SK-N-SH (cell line): ENCODE measurements around the gene FAM237B. TPM values are rescaled to one million over a fixed set of nuclear protein-coding genes. Genes with fewer than 3 reads are reported as not detected.

Source experiments
- CTCF ChIA-PET: fragments of 300-600, 350-600 bp; formaldehyde crosslinking; extraction: SDS; loops from one replicate; lab custom pipeline; 2021; lab: Yijun Ruan, JAX
- POLR2A ChIA-PET: fragments of 350-600 bp; sonication (Branson Sonifier 250); formaldehyde crosslinking; extraction: SDS; loops from one replicate; lab custom pipeline; 2020; ENCODE audit warnings: antibody characterized with exemption, inconsistent platforms; lab: Yijun Ruan, JAX
- DNase-seq: peaks from one replicate; pipeline ENCODE4 v3.0.0; 2012
- H2AFZ ChIP-seq: fragments of 200-600 bp; sonication (generic); 2 replicates; pipeline ENCODE4 v1.8.1; 2016; ENCODE audit warnings: antibody characterized with exemption, mild to moderate bottlenecking, low read depth
- H3F3A ChIP-seq: fragments of 200-600 bp; sonication (generic); replicated peaks from 2 replicates; pipeline ENCODE3; 2016; ENCODE audit warnings: antibody characterized with exemption, mild to moderate bottlenecking; ENCODE audit not compliant: insufficient read depth
- H3K27ac ChIP-seq, 2 experiments: fragments of 200-500 bp in 1 of 2; fragments of 200-600 bp in 1 of 2; sonication (Bioruptor generic) in 1 of 2; sonication (generic), shearing (Covaris generic) in 1 of 2; 2 replicates each; pipeline versions ENCODE4 v1.5.1 to v1.6.1; 2014 to 2016; ENCODE audit warnings: low read depth in 2 of 2, inconsistent platforms in 1 of 2, low read length in 1 of 2, mild to moderate bottlenecking in 1 of 2, mixed read lengths in 1 of 2
- H3K27me3 ChIP-seq: fragments of 200-600 bp; sonication (generic), shearing (Covaris generic); 2 replicates; pipeline ENCODE4 v1.6.1; 2016; ENCODE audit warnings: mixed run types; ENCODE audit not compliant: insufficient read depth
- H3K36me3 ChIP-seq, 2 experiments: fragments of 200-500 bp in 1 of 2; fragments of 200-600 bp in 1 of 2; sonication (Bioruptor generic) in 1 of 2; sonication (generic) in 1 of 2; replicated peaks in 1 of 2; 2 replicates each; pipeline versions ENCODE3 to v1.5.1; 2014 to 2016; ENCODE audit warnings: low read length in 1 of 2, mild to moderate bottlenecking in 1 of 2; ENCODE audit not compliant: insufficient read depth in 2 of 2, control insufficient read depth in 1 of 2
- H3K4me1 ChIP-seq, 2 experiments: fragments of 200-500 bp in 1 of 2; fragments of 200-600 bp in 1 of 2; sonication (Bioruptor generic) in 1 of 2; sonication (generic), shearing (Covaris generic) in 1 of 2; 2 replicates each; pipeline versions ENCODE4 v1.5.1 to v1.6.1; 2014 to 2016; ENCODE audit warnings: low read depth in 1 of 2, low read length in 1 of 2, mixed run types in 1 of 2; ENCODE audit not compliant: insufficient read depth in 2 of 2, control insufficient read depth in 1 of 2
- H3K4me2 ChIP-seq: fragments of 200-600 bp; sonication (generic), shearing (Covaris generic); 2 replicates; pipeline ENCODE4 v1.6.1; 2017; ENCODE audit warnings: mixed run types
- H3K4me3 ChIP-seq, 2 experiments: fragments of 200-500 bp in 1 of 2; fragments of 200-600 bp in 1 of 2; sonication (Bioruptor generic) in 1 of 2; sonication (generic), shearing (Covaris generic) in 1 of 2; 2 replicates each; pipeline versions ENCODE4 v1.5.1 to v1.8.1; 2014 to 2016; ENCODE audit warnings: low read depth in 2 of 2, inconsistent platforms in 1 of 2, low read length in 1 of 2, mild to moderate bottlenecking in 1 of 2, mixed read lengths in 1 of 2, moderate library complexity in 1 of 2
- H3K79me2 ChIP-seq: fragments of 200-600 bp; sonication (generic); 2 replicates; pipeline ENCODE4 v1.8.1; 2017; ENCODE audit warnings: mild to moderate bottlenecking; ENCODE audit not compliant: insufficient read depth
- H3K9ac ChIP-seq: fragments of 200-600 bp; sonication (generic); 2 replicates; pipeline ENCODE4 v1.6.1; 2017; ENCODE audit warnings: mixed run types
- H3K9me2 ChIP-seq: fragments of 200-600 bp; sonication (generic); 2 replicates; pipeline ENCODE4 v1.6.1; 2017; ENCODE audit warnings: mixed run types
- H3K9me3 ChIP-seq: fragments of 200-600 bp; sonication (generic); 2 replicates; pipeline ENCODE4 v1.6.1; 2017; ENCODE audit warnings: mixed run types, mild to moderate bottlenecking, moderate library complexity
- H4K20me1 ChIP-seq: fragments of 200-600 bp; sonication (generic); 2 replicates; pipeline ENCODE4 v1.6.1; 2017; ENCODE audit warnings: mild to moderate bottlenecking, mixed run types; ENCODE audit not compliant: insufficient read depth
- CHD2 ChIP-seq: fragments of 150-350 bp; IDR thresholded peaks from 2 replicates; pipeline ENCODE4 v1.6.1; 2018; ENCODE audit warnings: low read length; ENCODE audit not compliant: partially characterized antibody
- ELF1 ChIP-seq: IDR thresholded peaks from 2 replicates; pipeline ENCODE4 v1.4.0; 2012
- EP300 ChIP-seq, 2 experiments: IDR thresholded peaks; 2 replicates each; pipeline versions ENCODE4 v1.4.0 to v1.6.1; 2012; ENCODE audit warnings: borderline replicate concordance in 1 of 2, low read depth in 1 of 2, low read length in 1 of 2
- FOSL2 ChIP-seq: IDR thresholded peaks from 2 replicates; pipeline ENCODE4 v1.4.0; 2012; ENCODE audit warnings: low read depth, mild to moderate bottlenecking, moderate library complexity, borderline replicate concordance
- FOXM1 ChIP-seq: IDR thresholded peaks from 2 replicates; pipeline ENCODE4 v1.4.0; 2012; ENCODE audit warnings: low read depth, mild to moderate bottlenecking
- GATA2 ChIP-seq: sonication (generic); formaldehyde crosslinking; IDR thresholded peaks from 2 replicates; pipeline ENCODE4 v1.5.0; 2020; ENCODE audit warnings: mild to moderate bottlenecking, missing genetic modification reagents
- MXI1 ChIP-seq: IDR thresholded peaks from 2 replicates; pipeline ENCODE4 v1.6.1; 2012; ENCODE audit warnings: mild to moderate bottlenecking, low read depth, low read length, improper control_type of control experiment
- NRF1 ChIP-seq: IDR thresholded peaks from 2 replicates; pipeline ENCODE4 v1.6.1; 2012; ENCODE audit warnings: low read depth, mild to moderate bottlenecking, low read length
- POLR2AphosphoS5 ChIP-seq: IDR thresholded peaks from 2 replicates; pipeline ENCODE4 v1.6.1; 2012; ENCODE audit warnings: low read depth, low read length
- RCOR1 ChIP-seq: fragments of 150-350 bp; IDR thresholded peaks from 2 replicates; pipeline ENCODE4 v1.6.1; 2017; ENCODE audit warnings: antibody characterized with exemption, low read length
- TCF12 ChIP-seq: IDR thresholded peaks from 2 replicates; pipeline ENCODE4 v1.4.0; 2012
- TEAD4 ChIP-seq: IDR thresholded peaks from 2 replicates; pipeline ENCODE4 v1.4.0; 2012; ENCODE audit warnings: mild to moderate bottlenecking, borderline replicate concordance; ENCODE audit not compliant: insufficient read depth
- YY1 ChIP-seq: IDR thresholded peaks from 2 replicates; pipeline ENCODE4 v1.4.0; 2012; ENCODE audit warnings: low read depth, mild to moderate bottlenecking
- WGBS: methylation state at CpG from one replicate; pipeline ENCODE4 v1.1.6; 2017; ENCODE audit warnings: low lambda C conversion rate; 5-methylcytosine and 5-hydroxymethylcytosine counted together
- polyA plus RNA-seq, 3 experiments: library from polyadenylated mRNA; depleted of rRNA; stranded (reverse); fragments of >200 nt; gene quantifications; 2 replicates each; pipeline ENCODE4 v1.2.3, GENCODE V29; 2012
- TF ChIP-seq, protein P1 (sequence below): IDR thresholded peaks from 2 replicates; pipeline ENCODE4 v1.6.1; 2012; ENCODE audit warnings: mild to moderate bottlenecking, low read depth, low read length, moderate library complexity
- TF ChIP-seq, protein P2 (sequence below): IDR thresholded peaks from 2 replicates; pipeline ENCODE4 v1.4.0; 2012; ENCODE audit warnings: low read depth
- TF ChIP-seq, protein P3 (sequence below): IDR thresholded peaks from 2 replicates; pipeline ENCODE4 v1.4.0; 2012; ENCODE audit warnings: low read depth, borderline replicate concordance
- TF ChIP-seq, protein P4 (sequence below): IDR thresholded peaks from 2 replicates; pipeline ENCODE4; 2012
- TF ChIP-seq, protein P5 (sequence below): IDR thresholded peaks from 2 replicates; pipeline ENCODE4 v1.4.0; 2012; ENCODE audit warnings: low read depth, borderline replicate concordance

The FAM237B gene
- polyA plus RNA-seq, 1 of the 3 experiments (the other 2 are of a cell fraction), result 0.03 TPM

DNA sequence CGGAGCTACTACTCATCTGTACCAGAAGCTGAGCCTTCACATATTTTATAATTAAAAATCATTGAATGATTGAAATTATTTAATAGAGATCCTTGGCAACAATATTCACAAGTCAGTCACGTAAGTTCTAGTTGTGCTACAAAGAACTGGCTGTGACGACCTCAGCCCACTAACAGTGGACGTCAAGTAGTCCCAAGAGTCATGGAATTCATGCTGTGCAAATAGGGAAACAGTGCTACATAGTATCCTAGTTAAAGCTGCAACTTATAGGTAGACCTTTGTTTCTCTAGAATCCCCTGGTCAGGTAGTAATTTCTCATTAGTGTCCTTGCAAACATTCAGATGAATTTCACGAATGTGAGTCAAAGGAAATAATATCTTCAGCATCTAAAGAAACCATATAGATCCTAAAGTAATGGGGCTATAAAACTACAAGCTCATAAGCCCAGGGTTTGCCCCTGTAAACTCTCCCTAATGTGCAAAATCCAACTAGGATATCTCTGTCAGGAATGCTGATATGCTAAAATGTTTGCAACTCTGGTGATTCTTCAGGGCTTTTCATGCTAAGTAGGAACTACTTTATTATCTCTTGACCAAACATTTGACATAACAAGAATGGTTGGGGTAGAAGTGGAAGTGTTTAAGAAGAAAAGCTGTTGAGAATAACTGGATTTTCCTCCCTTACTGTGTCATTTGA lies 44.9 kb downstream of the FAM237B start:
- no peak for DNase-seq
- H3F3A ChIP-seq, result peaks cover 12% of the 10 kb centered on the region
- ChIA-PET POLR2A (no interaction called here), CTCF (interaction anchor here (0.9 to 3.5 kb wide), 5 partner anchors 12 to 152 kb away, joined by 3 to 15 read pairs (median 4); no protein-coding TSS in a partner anchor)
- H3K4me1 ChIP-seq, result peaks cover 8 to 9% of the 10 kb centered on the region in 2 experiments; a peak in 2 of 4 replicates
- no peak overlapping the region for H3K9ac ChIP-seq
- H3K9me3 ChIP-seq, result no peaks in the 10 kb centered on the region; the same call in 1 of the 2 replicates
- no peak overlapping the region for H3K4me2 ChIP-seq
- 72% methylated on average over 5 of the region's 5 CpGs for WGBS
- no peak overlapping the region for H3K27ac ChIP-seq
- no peak overlapping the region for H2AFZ ChIP-seq
- H3K9me2 ChIP-seq, result no peaks in the 10 kb centered on the region
- H3K36me3 ChIP-seq, result peaks cover 10 to 11% of the 10 kb centered on the region in 2 experiments
- no peaks in the 10 kb centered on the region for H4K20me1 ChIP-seq
- no peaks in the 10 kb centered on the region for H3K79me2 ChIP-seq
- H3K4me3 ChIP-seq, result no peak overlapping the region
- no peaks in the 10 kb centered on the region for H3K27me3 ChIP-seq
- TF ChIP-seq, protein P1, sequence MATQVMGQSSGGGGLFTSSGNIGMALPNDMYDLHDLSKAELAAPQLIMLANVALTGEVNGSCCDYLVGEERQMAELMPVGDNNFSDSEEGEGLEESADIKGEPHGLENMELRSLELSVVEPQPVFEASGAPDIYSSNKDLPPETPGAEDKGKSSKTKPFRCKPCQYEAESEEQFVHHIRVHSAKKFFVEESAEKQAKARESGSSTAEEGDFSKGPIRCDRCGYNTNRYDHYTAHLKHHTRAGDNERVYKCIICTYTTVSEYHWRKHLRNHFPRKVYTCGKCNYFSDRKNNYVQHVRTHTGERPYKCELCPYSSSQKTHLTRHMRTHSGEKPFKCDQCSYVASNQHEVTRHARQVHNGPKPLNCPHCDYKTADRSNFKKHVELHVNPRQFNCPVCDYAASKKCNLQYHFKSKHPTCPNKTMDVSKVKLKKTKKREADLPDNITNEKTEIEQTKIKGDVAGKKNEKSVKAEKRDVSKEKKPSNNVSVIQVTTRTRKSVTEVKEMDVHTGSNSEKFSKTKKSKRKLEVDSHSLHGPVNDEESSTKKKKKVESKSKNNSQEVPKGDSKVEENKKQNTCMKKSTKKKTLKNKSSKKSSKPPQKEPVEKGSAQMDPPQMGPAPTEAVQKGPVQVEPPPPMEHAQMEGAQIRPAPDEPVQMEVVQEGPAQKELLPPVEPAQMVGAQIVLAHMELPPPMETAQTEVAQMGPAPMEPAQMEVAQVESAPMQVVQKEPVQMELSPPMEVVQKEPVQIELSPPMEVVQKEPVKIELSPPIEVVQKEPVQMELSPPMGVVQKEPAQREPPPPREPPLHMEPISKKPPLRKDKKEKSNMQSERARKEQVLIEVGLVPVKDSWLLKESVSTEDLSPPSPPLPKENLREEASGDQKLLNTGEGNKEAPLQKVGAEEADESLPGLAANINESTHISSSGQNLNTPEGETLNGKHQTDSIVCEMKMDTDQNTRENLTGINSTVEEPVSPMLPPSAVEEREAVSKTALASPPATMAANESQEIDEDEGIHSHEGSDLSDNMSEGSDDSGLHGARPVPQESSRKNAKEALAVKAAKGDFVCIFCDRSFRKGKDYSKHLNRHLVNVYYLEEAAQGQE, result no peak
- TF ChIP-seq YY1 (no peak), CHD2 (no peak), GATA2 (CRISPR knock-in tag) (no peak), FOXM1 (no peak), NRF1 (no peak), RCOR1 (no peak), FOSL2 (no peak), ELF1 (no peak), EP300 (IDR thresholded peaks at IDR 0.05; ENCODE audit: borderline replicate concordance in 1 of 2, low read depth in 1 of 2, low read length in 1 of 2) (no peak), POLR2AphosphoS5 (no peak), TEAD4 (no peak), TCF12 (no peak), MXI1 (no peak)
- TF ChIP-seq, protein P2, sequence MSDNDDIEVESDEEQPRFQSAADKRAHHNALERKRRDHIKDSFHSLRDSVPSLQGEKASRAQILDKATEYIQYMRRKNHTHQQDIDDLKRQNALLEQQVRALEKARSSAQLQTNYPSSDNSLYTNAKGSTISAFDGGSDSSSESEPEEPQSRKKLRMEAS, result no peak
- TF ChIP-seq, protein P3, sequence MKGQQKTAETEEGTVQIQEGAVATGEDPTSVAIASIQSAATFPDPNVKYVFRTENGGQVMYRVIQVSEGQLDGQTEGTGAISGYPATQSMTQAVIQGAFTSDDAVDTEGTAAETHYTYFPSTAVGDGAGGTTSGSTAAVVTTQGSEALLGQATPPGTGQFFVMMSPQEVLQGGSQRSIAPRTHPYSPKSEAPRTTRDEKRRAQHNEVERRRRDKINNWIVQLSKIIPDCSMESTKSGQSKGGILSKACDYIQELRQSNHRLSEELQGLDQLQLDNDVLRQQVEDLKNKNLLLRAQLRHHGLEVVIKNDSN, result no peak
- TF ChIP-seq, protein P4, sequence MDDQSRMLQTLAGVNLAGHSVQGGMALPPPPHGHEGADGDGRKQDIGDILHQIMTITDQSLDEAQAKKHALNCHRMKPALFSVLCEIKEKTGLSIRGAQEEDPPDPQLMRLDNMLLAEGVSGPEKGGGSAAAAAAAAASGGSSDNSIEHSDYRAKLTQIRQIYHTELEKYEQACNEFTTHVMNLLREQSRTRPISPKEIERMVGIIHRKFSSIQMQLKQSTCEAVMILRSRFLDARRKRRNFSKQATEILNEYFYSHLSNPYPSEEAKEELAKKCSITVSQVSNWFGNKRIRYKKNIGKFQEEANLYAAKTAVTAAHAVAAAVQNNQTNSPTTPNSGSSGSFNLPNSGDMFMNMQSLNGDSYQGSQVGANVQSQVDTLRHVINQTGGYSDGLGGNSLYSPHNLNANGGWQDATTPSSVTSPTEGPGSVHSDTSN, result no peak
- TF ChIP-seq, protein P5, sequence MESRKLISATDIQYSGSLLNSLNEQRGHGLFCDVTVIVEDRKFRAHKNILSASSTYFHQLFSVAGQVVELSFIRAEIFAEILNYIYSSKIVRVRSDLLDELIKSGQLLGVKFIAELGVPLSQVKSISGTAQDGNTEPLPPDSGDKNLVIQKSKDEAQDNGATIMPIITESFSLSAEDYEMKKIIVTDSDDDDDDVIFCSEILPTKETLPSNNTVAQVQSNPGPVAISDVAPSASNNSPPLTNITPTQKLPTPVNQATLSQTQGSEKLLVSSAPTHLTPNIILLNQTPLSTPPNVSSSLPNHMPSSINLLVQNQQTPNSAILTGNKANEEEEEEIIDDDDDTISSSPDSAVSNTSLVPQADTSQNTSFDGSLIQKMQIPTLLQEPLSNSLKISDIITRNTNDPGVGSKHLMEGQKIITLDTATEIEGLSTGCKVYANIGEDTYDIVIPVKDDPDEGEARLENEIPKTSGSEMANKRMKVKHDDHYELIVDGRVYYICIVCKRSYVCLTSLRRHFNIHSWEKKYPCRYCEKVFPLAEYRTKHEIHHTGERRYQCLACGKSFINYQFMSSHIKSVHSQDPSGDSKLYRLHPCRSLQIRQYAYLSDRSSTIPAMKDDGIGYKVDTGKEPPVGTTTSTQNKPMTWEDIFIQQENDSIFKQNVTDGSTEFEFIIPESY, result no peak
- TF ChIP-seq, all 33 proteins: peak for 0
